ENCODE data around the gene CCR7. TPM values are rescaled to one million over a fixed set of nuclear protein-coding genes. Genes with fewer than 3 reads are reported as not detected.
A peak's percentile ranks its signal among the peaks of the same experiment; 100 is the strongest.

Gene CCR7
- total RNA-seq, 2 donors from 2014 or later = 0.72 to 1.9 TPM

DNA sequence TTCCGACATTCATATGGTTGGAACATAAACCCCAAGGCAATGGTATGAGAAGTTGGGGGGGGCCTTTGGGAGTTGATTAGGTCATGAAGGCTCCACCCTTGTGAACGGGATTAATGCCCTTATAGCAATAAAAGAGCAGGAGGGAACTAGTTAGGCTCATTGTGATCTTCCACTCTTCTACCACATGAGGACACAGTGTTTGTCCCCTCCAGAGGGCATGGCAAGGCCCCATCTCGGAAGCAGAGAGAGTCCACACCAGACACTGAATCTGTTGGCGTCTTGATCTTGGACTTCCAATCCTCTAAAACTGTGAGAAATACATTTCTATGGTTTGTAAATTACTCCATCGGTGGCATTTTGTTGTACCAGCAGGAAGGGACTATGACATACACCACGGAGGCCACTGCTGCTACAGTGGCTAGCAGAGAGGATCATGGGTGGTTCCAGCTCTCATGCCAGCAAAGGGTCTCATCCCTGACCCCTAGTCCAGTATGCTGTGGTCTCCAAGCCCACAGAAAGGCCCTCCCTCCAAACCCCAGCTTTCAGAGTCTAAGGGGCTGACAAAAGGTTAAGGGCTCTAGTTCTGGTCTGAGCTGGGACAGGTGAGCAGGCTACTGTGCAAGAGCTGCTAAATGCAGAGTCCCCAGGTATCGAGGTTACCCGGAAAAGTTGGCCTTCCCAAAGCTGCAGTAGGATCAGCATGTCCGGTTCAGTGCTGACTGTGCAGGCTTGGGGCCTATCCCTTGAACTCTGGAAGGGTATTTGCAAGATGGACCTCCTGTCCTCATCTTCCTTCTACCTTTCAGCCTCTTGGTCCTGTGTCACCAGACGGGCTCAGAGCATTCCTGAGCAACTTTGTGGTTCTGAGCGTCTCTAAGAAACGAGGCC is 12.2 kb downstream of the CCR7 start:
- H3K4me1 ChIP-seq = peaks cover 4% of the 10 kb centered on the region
- no peaks in the 10 kb centered on the region for H3K9me3 ChIP-seq
- H3K27me3 ChIP-seq = no peaks in the 10 kb centered on the region
- intact Hi-C loops (cut with DNase I) = no loop called here
- TF ChIP-seq, protein P1, sequence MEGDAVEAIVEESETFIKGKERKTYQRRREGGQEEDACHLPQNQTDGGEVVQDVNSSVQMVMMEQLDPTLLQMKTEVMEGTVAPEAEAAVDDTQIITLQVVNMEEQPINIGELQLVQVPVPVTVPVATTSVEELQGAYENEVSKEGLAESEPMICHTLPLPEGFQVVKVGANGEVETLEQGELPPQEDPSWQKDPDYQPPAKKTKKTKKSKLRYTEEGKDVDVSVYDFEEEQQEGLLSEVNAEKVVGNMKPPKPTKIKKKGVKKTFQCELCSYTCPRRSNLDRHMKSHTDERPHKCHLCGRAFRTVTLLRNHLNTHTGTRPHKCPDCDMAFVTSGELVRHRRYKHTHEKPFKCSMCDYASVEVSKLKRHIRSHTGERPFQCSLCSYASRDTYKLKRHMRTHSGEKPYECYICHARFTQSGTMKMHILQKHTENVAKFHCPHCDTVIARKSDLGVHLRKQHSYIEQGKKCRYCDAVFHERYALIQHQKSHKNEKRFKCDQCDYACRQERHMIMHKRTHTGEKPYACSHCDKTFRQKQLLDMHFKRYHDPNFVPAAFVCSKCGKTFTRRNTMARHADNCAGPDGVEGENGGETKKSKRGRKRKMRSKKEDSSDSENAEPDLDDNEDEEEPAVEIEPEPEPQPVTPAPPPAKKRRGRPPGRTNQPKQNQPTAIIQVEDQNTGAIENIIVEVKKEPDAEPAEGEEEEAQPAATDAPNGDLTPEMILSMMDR (IDR thresholded peaks at IDR 0.05) = no peak
- H3K9ac ChIP-seq (ENCODE audit: low read depth in 2 of 2, low read length in 2 of 2) = no peak overlapping the region
- peak overlapping the region; percentile 77 for H3K27ac ChIP-seq
- no peaks in the 10 kb centered on the region for H3K36me3 ChIP-seq
- peak; percentile 17 for DNase-seq
- H3K4me3 ChIP-seq = no peak overlapping the region

DNA sequence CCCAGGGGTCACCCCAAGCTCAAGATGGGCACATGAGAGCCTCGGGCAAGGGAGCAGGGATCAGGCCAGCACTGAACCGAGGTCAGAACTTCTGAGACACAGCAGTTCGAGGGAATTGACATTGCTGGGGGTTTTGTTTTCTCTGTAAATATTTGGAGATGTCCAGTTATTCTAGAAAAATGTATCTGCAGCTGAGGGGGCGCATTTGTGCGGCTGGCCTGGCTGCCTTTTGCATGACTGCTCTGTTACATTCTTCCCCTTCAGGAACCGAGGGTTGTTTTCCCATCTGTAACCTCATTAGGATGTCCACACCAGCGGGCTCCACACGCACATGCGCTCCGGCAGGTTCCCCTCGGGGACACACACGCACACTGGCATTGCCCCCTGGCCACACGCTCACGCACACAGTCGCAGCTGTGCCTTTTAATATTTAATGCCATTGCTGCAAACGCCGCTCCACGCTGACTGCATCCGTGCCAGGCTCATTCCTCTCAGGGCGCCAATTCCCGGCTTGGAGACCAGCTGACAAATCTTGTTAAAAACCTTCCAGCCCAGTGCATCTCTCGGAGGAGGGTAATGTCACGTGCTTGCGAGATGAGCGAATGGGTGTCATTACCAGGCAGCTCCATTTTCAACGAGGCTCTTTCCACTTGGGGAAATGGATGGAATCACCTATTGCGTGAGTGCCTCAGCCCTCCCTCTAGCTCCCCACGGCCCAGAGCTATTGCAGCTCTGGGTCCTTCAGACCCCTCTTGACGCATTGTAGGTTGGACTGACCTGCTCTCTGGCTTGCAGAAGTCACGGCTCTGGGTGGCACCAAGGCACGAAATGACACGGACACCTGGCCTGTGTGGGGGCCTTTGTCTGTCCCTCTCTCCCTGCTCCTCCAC is 13.1 kb downstream of the CCR7 start:
- TF ChIP-seq, protein P1 (IDR thresholded peaks at IDR 0.05) = no peak
- Histone ChIP-seq H3K36me3 (no peaks in the 10 kb centered on the region), H3K4me3 (no peak overlapping the region), H3K4me1 (peaks cover 4% of the 10 kb centered on the region), H3K27ac (peak overlapping the region; percentile 77), H3K9ac (ENCODE audit: low read depth in 2 of 2, low read length in 2 of 2) (peak overlapping the region in 1 of 2 donors; percentile 27), H3K27me3 (no peaks in the 10 kb centered on the region), H3K9me3 (no peaks in the 10 kb centered on the region)
- intact Hi-C loops (cut with DNase I) = no loop called here
- DNase-seq = peak; percentile 27

DNA sequence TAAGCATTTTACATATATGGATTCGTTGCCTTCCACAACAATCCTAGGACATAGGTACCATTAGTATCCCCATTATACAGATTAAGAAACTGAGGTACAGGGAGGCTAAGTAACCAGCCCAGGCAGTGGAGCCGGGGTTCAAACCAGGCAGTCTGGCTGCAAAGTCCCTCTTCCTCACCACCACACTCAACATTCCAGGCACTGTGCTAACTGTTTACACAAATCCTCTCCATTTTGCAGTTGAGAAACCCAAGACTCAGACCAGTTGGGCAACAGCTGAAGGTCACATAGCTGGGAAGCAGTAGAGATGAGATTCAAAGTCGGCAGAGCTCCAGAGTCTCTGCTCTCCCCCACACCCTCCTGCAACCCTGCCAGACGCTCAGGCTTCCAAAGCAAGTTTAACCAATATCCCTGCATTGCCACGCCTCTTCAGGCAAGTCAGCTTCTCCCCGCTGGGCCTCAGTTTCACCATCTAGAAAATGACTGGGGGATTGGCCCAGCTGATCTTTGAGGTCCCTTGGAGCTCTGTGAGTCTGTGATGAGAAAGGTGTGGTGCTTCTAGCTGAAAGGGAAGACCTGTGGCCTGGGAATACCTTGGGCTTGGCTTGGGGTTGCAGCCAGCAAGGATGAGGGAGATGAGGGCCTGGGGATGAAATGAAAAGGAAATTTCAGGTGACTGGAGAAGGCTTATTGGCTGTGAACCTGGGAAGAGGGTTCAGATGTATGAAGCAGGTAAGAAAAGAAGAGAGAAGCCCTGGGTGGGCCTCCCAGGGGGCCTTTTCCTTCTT is 14.0 kb downstream of the CCR7 start:
- Histone ChIP-seq H3K36me3 (no peaks in the 10 kb centered on the region), H3K4me3 (no peak overlapping the region), H3K27ac (peak overlapping the region; percentile 77), H3K4me1 (peaks cover 4% of the 10 kb centered on the region), H3K9me3 (no peaks in the 10 kb centered on the region), H3K27me3 (no peaks in the 10 kb centered on the region), H3K9ac (ENCODE audit: low read depth in 2 of 2, low read length in 2 of 2) (peak overlapping the region in 1 of 2 donors; percentile 27)
- intact Hi-C loops (cut with DNase I) = no loop called here
- DNase-seq = peak; percentile 63
- TF ChIP-seq, protein P1 (IDR thresholded peaks at IDR 0.05) = no peak

DNA sequence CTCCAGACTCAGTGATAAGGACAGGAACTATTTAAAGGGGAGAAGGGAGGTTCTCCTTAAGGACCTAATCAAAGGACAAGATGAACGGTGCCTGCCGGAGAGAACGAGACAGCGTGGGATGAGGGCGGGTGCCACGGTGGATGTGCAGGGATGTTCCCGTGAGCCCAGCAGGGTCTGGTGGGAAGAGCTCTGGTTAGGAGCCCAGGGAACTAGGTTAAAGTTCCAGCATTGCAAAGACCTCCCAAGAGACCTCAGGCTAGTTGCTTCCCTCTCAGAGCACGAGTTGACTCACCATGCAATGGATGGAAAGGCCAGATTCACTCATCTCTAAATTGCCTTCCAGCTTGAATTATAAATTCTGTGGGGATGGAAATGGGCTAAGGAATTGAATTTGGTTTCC is 14.7 kb downstream of the CCR7 start:
- intact Hi-C loops (cut with DNase I) = no loop called here
- Histone ChIP-seq H3K9me3 (no peaks in the 10 kb centered on the region), H3K4me3 (no peak overlapping the region), H3K4me1 (peaks cover 4% of the 10 kb centered on the region), H3K27ac (peak overlapping the region; percentile 77), H3K27me3 (no peaks in the 10 kb centered on the region), H3K9ac (ENCODE audit: low read depth in 2 of 2, low read length in 2 of 2) (no peak overlapping the region), H3K36me3 (no peaks in the 10 kb centered on the region)
- TF ChIP-seq, protein P1 (IDR thresholded peaks at IDR 0.05) = no peak
- peak; percentile 23 for DNase-seq

All from colonic mucosa (tissue), 4 donors.